GM23248 (cell line): ENCODE measurements around the gene TBC1D22A. TPM values are rescaled to one million over a fixed set of nuclear protein-coding genes. Genes with fewer than 3 reads are reported as not detected.

Experiments used
- DNase-seq: peaks from one replicate; pipeline ENCODE4 v3.0.0-alpha.2; 2015
- H2AFZ ChIP-seq: fragments of 200-600 bp; sonication (generic); 2 replicates; pipeline ENCODE4 v1.6.1; 2016; ENCODE audit warnings: antibody characterized with exemption
- H3F3A ChIP-seq: fragments of 200-600 bp; sonication (generic); 2 replicates; pipeline ENCODE4 v1.6.1; 2016; ENCODE audit warnings: mild to moderate bottlenecking, antibody characterized with exemption, mixed run types; ENCODE audit not compliant: insufficient read depth
- H3K27ac ChIP-seq: fragments of 200-600 bp; sonication (generic); 2 replicates; pipeline ENCODE4 v1.5.1; 2016; ENCODE audit warnings: mild to moderate bottlenecking
- H3K27me3 ChIP-seq: fragments of 200-600 bp; sonication (generic); replicated peaks from 2 replicates; pipeline ENCODE4 v1.6.1; 2016; ENCODE audit warnings: mild to moderate bottlenecking; ENCODE audit not compliant: insufficient read depth
- H3K36me3 ChIP-seq: fragments of 200-600 bp; sonication (generic); 2 replicates; pipeline ENCODE4 v1.6.1; 2016; ENCODE audit warnings: low read depth, mild to moderate bottlenecking
- H3K4me1 ChIP-seq: fragments of 200-600 bp; sonication (generic); 2 replicates; pipeline ENCODE4 v1.6.1; 2016; ENCODE audit warnings: mild to moderate bottlenecking; ENCODE audit not compliant: insufficient read depth
- H3K4me2 ChIP-seq: fragments of 200-600 bp; sonication (generic); one replicate; pipeline ENCODE4 v1.6.1; 2016; ENCODE audit warnings: mild to moderate bottlenecking; ENCODE audit not compliant: unreplicated experiment
- H3K4me3 ChIP-seq: fragments of 200-600 bp; sonication (generic); 2 replicates; pipeline ENCODE4 v1.5.1; 2016; ENCODE audit warnings: mild to moderate bottlenecking
- H3K79me2 ChIP-seq: fragments of 200-600 bp; sonication (generic); 2 replicates; pipeline ENCODE4 v1.6.1; 2016; ENCODE audit warnings: mild to moderate bottlenecking; ENCODE audit not compliant: insufficient read depth
- H3K9ac ChIP-seq: fragments of 200-600 bp; sonication (generic); 2 replicates; pipeline ENCODE4 v1.6.1; 2016; ENCODE audit warnings: mild to moderate bottlenecking
- H3K9me2 ChIP-seq: fragments of 200-600 bp; sonication (generic); 2 replicates; pipeline ENCODE4 v1.6.1; 2016; ENCODE audit warnings: mixed run types, mild to moderate bottlenecking, moderate library complexity; ENCODE audit not compliant: insufficient read depth
- H3K9me3 ChIP-seq: fragments of 200-600 bp; sonication (generic); one replicate; pipeline ENCODE4 v1.6.1; 2017; ENCODE audit warnings: low read depth
- H4K20me1 ChIP-seq: fragments of 200-600 bp; sonication (generic); 2 replicates; pipeline ENCODE4 v1.6.0; 2016; ENCODE audit not compliant: insufficient read depth
- EZH2 ChIP-seq: fragments of 200-600 bp; sonication (generic); IDR thresholded peaks from 2 replicates; pipeline ENCODE4 v1.6.1; 2018; ENCODE audit warnings: antibody characterized with exemption, mild to moderate bottlenecking; ENCODE audit not compliant: insufficient read depth, poor library complexity, severe bottlenecking
- EZH2phosphoT487 ChIP-seq: fragments of 200-600 bp; sonication (generic); IDR thresholded peaks from 2 replicates; pipeline ENCODE4 v1.6.1; 2018; ENCODE audit warnings: antibody characterized with exemption, moderate library complexity, mild to moderate bottlenecking, low read depth; ENCODE audit not compliant: insufficient read depth
- WGBS, 2 experiments: methylation state at CpG; one replicate each; pipeline ENCODE4 v1.1.6; 2015 to 2017; ENCODE audit warnings: low lambda C conversion rate in 2 of 2, low coverage in 1 of 2; ENCODE audit errors: missing lambda C conversion rate in 2 of 2; 5-methylcytosine and 5-hydroxymethylcytosine counted together
- in situ Hi-C: fragments of 300-500 bp; cut with MboI; formaldehyde crosslinking; loops from 2 replicates; pipeline ENCODE4 v1.15.0; 2020
- polyA plus RNA-seq: library from polyadenylated mRNA; unstranded; fragments of >200 nt; fragmentation: Nextera tagmentation; extraction: Ambion mirVana; gene quantifications from 2 replicates; pipeline ENCODE4 v1.2.1, GENCODE V29; 2016
- total RNA-seq: library from RNA; depleted of rRNA; stranded (reverse); fragments of >200 nt; shearing (Covaris generic); gene quantifications from 2 replicates; pipeline ENCODE4 v1.2.3, GENCODE V29; 2014

TBC1D22A gene
- total and polyA plus RNA-seq, 2 experiments from 2014 or later = 12.3 to 16.9 TPM

- in situ Hi-C loops = no loop called here
- 66% methylated on average over 3 of the region's 3 CpGs for WGBS, 2 experiments
Measured at GRCh38 chr22:47080100-47080499, 317.6 kb downstream of the TBC1D22A start.

GRCh38 chr22:47082505-47082904 lies 320.1 kb downstream of the TBC1D22A start:
- in situ Hi-C loops = no loop called here
- Histone ChIP-seq H3F3A (no peaks in the 10 kb centered on the region), H3K27ac (no peak overlapping the region), H3K4me3 (no peak overlapping the region), H3K79me2 (no peaks in the 10 kb centered on the region), H3K9me3 (no peaks in the 10 kb centered on the region), H3K4me2 (no peak overlapping the region), H3K9me2 (no peaks in the 10 kb centered on the region), H3K9ac (no peak overlapping the region), H4K20me1 (no peaks in the 10 kb centered on the region), H3K36me3 (no peaks in the 10 kb centered on the region), H3K27me3 (no peaks in the 10 kb centered on the region), H2AFZ (no peak overlapping the region), H3K4me1 (no peaks in the 10 kb centered on the region)
- 92 to 100% methylated on average over 1 of the region's 1 CpG for WGBS, 2 experiments
- no peak for DNase-seq
- TF ChIP-seq EZH2phosphoT487 = no peak
- TF ChIP-seq EZH2 = no peak

More at GRCh38 chr22:47080100-47080499, 317.6 kb downstream of the TBC1D22A start:
- Histone ChIP-seq H3K9ac (no peak overlapping the region), H3K9me2 (no peaks in the 10 kb centered on the region), H3K4me2 (no peak overlapping the region), H3K9me3 (no peaks in the 10 kb centered on the region), H3K27ac (no peak overlapping the region), H3F3A (no peaks in the 10 kb centered on the region), H3K79me2 (no peaks in the 10 kb centered on the region), H2AFZ (no peak overlapping the region), H3K4me1 (no peaks in the 10 kb centered on the region), H3K36me3 (no peaks in the 10 kb centered on the region; the same call in 1 of the 2 replicates), H4K20me1 (no peaks in the 10 kb centered on the region), H3K27me3 (no peaks in the 10 kb centered on the region), H3K4me3 (no peak overlapping the region)
- TF ChIP-seq EZH2phosphoT487 (no peak), EZH2 (no peak)
- no peak for DNase-seq

GRCh38 chr22:47083379-47083986 lies 321.0 kb downstream of the TBC1D22A start:
- H3K27me3 ChIP-seq = no peaks in the 10 kb centered on the region
- H3K9me2 ChIP-seq = no peaks in the 10 kb centered on the region
- in situ Hi-C loops = no loop called here
- TF ChIP-seq EZH2phosphoT487 = no peak
- TF ChIP-seq EZH2 = no peak
- H3K79me2 ChIP-seq = no peaks in the 10 kb centered on the region
- no peak overlapping the region for H2AFZ ChIP-seq
- no peaks in the 10 kb centered on the region for H3K9me3 ChIP-seq
- H3F3A ChIP-seq = no peaks in the 10 kb centered on the region
- H3K4me2 ChIP-seq = no peak overlapping the region
- no peak for DNase-seq
- 96 to 97% methylated on average over 14 of the region's 14 CpGs for WGBS, 2 experiments
- no peaks in the 10 kb centered on the region for H4K20me1 ChIP-seq
- H3K4me3 ChIP-seq = no peak overlapping the region
- H3K4me1 ChIP-seq = no peaks in the 10 kb centered on the region
- no peak overlapping the region for H3K9ac ChIP-seq
- no peak overlapping the region for H3K27ac ChIP-seq
- H3K36me3 ChIP-seq = no peaks in the 10 kb centered on the region

GRCh38 chr22:47084226-47084625 lies 321.8 kb downstream of the TBC1D22A start:
- H3K9me2 ChIP-seq = no peaks in the 10 kb centered on the region
- no peak overlapping the region for H3K4me3 ChIP-seq
- no peak for TF ChIP-seq EZH2
- TF ChIP-seq EZH2phosphoT487 = no peak
- H3F3A ChIP-seq = no peaks in the 10 kb centered on the region
- H3K9ac ChIP-seq = no peak overlapping the region
- no peaks in the 10 kb centered on the region for H3K4me1 ChIP-seq
- no peaks in the 10 kb centered on the region for H3K27me3 ChIP-seq
- no peak for DNase-seq
- no peaks in the 10 kb centered on the region for H3K36me3 ChIP-seq
- in situ Hi-C loops = no loop called here
- no peaks in the 10 kb centered on the region for H3K9me3 ChIP-seq
- WGBS, 2 experiments = 83 to 85% methylated on average over 12 of the region's 12 CpGs
- no peaks in the 10 kb centered on the region for H4K20me1 ChIP-seq
- H2AFZ ChIP-seq = no peak overlapping the region
- no peaks in the 10 kb centered on the region for H3K79me2 ChIP-seq
- H3K27ac ChIP-seq = no peak overlapping the region
- no peak overlapping the region for H3K4me2 ChIP-seq
